ENCODE data around the gene HSPA4. TPM values are rescaled to one million over a fixed set of nuclear protein-coding genes. Genes with fewer than 3 reads are reported as not detected.

HSPA4 gene
- total and polyA plus RNA-seq, 2 of the 4 experiments (the other 2 are of a cell fraction), result 34.9 to 120 TPM

DNA sequence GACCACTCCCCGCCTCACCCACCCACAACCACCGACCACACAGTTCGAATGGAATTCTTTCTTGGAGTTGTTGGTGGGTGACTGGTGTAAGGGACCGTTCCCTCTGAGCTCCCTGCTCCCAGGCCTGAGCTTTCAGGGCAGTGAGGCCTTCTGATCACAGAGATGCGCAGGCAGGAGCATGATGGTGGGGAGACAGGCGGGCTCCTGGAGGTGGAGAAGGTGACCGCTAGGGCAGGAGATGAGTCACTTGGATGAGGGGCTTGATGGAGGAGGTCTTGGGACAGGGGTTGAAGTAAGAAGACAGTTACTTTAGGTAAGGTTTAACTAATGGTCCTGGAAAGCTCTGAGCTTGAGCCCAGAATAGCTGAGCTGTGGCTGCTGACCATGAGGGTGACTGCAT, 88.5 kb downstream of the HSPA4 start:
- Histone ChIP-seq H4K20me1 (ENCODE audit: insufficient read depth, low read length) (no peaks in the 10 kb centered on the region), H3K79me1 (ENCODE audit: low read depth in 1 of 2, low read length in 2 of 2) (no peaks in the 10 kb centered on the region), H3K27me3 (ENCODE audit: control insufficient read depth, insufficient read depth, low read length) (peaks cover 2% of the 10 kb centered on the region; the same call in 1 of the 2 replicates), H3K4me1 (ENCODE audit: control insufficient read depth, insufficient read depth, low read length) (no peaks in the 10 kb centered on the region), H3K36me3 (ENCODE audit: control insufficient read depth, insufficient read depth, low read length) (no peaks in the 10 kb centered on the region), H2BK5ac (ENCODE audit: low read depth, low read length, poor library complexity, severe bottlenecking) (no peak overlapping the region), H2BK15ac (ENCODE audit: low read depth, low read length) (no peak overlapping the region), H3K18ac (ENCODE audit: low read depth, low read length) (no peak overlapping the region), H3K4me3 (ENCODE audit: insufficient read depth, low read depth, low read length) (no peak overlapping the region), H4K8ac (ENCODE audit: low read depth in 2 of 2, low read length in 2 of 2) (no peak overlapping the region), H4K91ac (ENCODE audit: insufficient read depth, low read depth, low read length) (no peak overlapping the region), H3K4me2 (ENCODE audit: low read depth, low read length) (no peak overlapping the region), H3K9me1 (ENCODE audit: insufficient read depth, low read length) (no peaks in the 10 kb centered on the region), H3K9me3 (ENCODE audit: control insufficient read depth, insufficient read depth, low read length) (no peaks in the 10 kb centered on the region), H3K27ac (ENCODE audit: insufficient read depth, low read length) (no peak overlapping the region), H3K56ac (ENCODE audit: extremely low read depth, insufficient read depth, low read length) (no peak overlapping the region), H2BK20ac (ENCODE audit: low read depth, low read length) (no peak overlapping the region), H2AK5ac (ENCODE audit: low read depth, low read length) (no peak overlapping the region), H3K14ac (replicated peaks; ENCODE audit: low read depth, low read length) (no peak overlapping the region), H3K9ac (ENCODE audit: low read depth, low read length) (no peak overlapping the region), H2AFZ (replicated peaks; ENCODE audit: low read length, poor library complexity) (no peak overlapping the region), H3K23ac (ENCODE audit: low read depth, low read length) (no peak overlapping the region), H2AK9ac (replicated peaks; ENCODE audit: low read depth, low read length, poor library complexity) (no peak overlapping the region), H4K5ac (ENCODE audit: low read depth, low read length) (no peak overlapping the region), H3K4ac (ENCODE audit: low read depth, low read length) (no peak overlapping the region), H2BK120ac (ENCODE audit: low read depth, low read length) (no peak overlapping the region)
- POLR2A ChIA-PET (ENCODE audit: unreplicated experiment), result no interaction called here
- intact Hi-C loops (cut with micrococcal nuclease) (no loop called here), dilution Hi-C loops (cut with HindIII; ENCODE audit: low sequenced_read_pairs, unreplicated experiment) (no loop called here), in situ Hi-C loops (cut with MboI; ENCODE audit: low sequenced_read_pairs) (no loop called here)
- BruUV-seq (replicated peaks), result no TSS peak
- ATAC-seq (ENCODE audit: low read depth) (no peak), DNase-seq (no peak)
- TF ChIP-seq USF2 (IDR thresholded peaks at IDR 0.05; ENCODE audit: low read depth, low read length) (no peak), SMC3 (IDR thresholded peaks at IDR 0.05; ENCODE audit: low read depth, low read length) (no peak), CEBPB (IDR thresholded peaks at IDR 0.05; ENCODE audit: low read depth, low read length) (no peak), MAFK (IDR thresholded peaks at IDR 0.05; ENCODE audit: low read depth, low read length) (no peak), MAZ (IDR thresholded peaks at IDR 0.05; ENCODE audit: borderline replicate concordance, low read depth, low read length) (no peak), RAD21 (IDR thresholded peaks at IDR 0.05; ENCODE audit: low read length) (no peak), BHLHE40 (IDR thresholded peaks at IDR 0.05; ENCODE audit: low read depth, low read length) (no peak), CTCF (conservative IDR thresholded peaks at IDR 0.05; ENCODE audit: low read depth, low read length) (no peak), RFX5 (IDR thresholded peaks at IDR 0.05; ENCODE audit: low read depth, low read length) (no peak), CHD1 (IDR thresholded peaks at IDR 0.05; ENCODE audit: low read depth, low read length) (no peak), MXI1 (IDR thresholded peaks at IDR 0.05; ENCODE audit: borderline replicate concordance, low read depth, low read length) (no peak), NFE2L2 (IDR thresholded peaks at IDR 0.05; ENCODE audit: low read depth, low read length) (no peak), POLR2A (IDR thresholded peaks at IDR 0.05; ENCODE audit: low read depth, low read length) (no peak), ELK1 (IDR thresholded peaks at IDR 0.05; ENCODE audit: borderline replicate concordance, low read depth, low read length) (no peak), FOS (IDR thresholded peaks at IDR 0.05; ENCODE audit: low read depth, low read length) (no peak)
- WGBS, 2 experiments (ENCODE audit: extremely low coverage in 2 of 2, insufficient read length in 1 of 2), result 75% methylated on average over 3 of the region's 7 CpGs; no CpG with 5 or more reads in 1 of the 2 experiments
- CTCF ChIA-PET, result no interaction called here
